ENCODE results near the gene UBE2F. TPM values are rescaled to one million over a fixed set of nuclear protein-coding genes. Genes with fewer than 3 reads are reported as not detected.

The UBE2F gene
- total RNA-seq, 1 experiment from 2014 or later, result 51.2 TPM

- intact Hi-C loops (cut with micrococcal nuclease; ENCODE audit: unreplicated experiment), result no loop called here
- peaks cover 42% of the 10 kb centered on the region for H3K36me3 ChIP-seq (ENCODE audit: insufficient read depth, low read length, poor library complexity, severe bottlenecking)
- DNase-seq (ENCODE audit: low spot score), result no peak
- no peaks in the 10 kb centered on the region for H3K27me3 ChIP-seq (replicated peaks; ENCODE audit: insufficient read depth, low read depth, low read length, poor library complexity)
- TF ChIP-seq CTCF (conservative IDR thresholded peaks at IDR 0.05; ENCODE audit: low read depth, low read length) (no peak), EZH2 (IDR thresholded peaks at IDR 0.05; ENCODE audit: borderline replicate concordance, low read depth, low read length, poor library complexity, severe bottlenecking) (no peak)
- no peak overlapping the region for H3K27ac ChIP-seq (ENCODE audit: low read depth, low read length, poor library complexity, severe bottlenecking)
- no peak overlapping the region for H3K4me3 ChIP-seq (ENCODE audit: low read depth, low read length, poor library complexity, severe bottlenecking)
- no TSS peak for BruUV-seq (replicated peaks)
- no peaks in the 10 kb centered on the region for H3K9me3 ChIP-seq (ENCODE audit: low read depth, low read length, poor library complexity, severe bottlenecking)
- no peaks in the 10 kb centered on the region for H3K4me1 ChIP-seq (ENCODE audit: insufficient read depth, low read length, poor library complexity, severe bottlenecking)
- CTCF ChIA-PET, result no interaction called here
- POLR2A ChIA-PET (ENCODE audit: low non-redundant PET), result no interaction called here
These were observed 117.9 kb downstream of the UBE2F start for GRCh38 chr2:238084761-238085160.

- TF ChIP-seq CTCF (conservative IDR thresholded peaks at IDR 0.05; ENCODE audit: low read depth, low read length) (no peak), EZH2 (IDR thresholded peaks at IDR 0.05; ENCODE audit: borderline replicate concordance, low read depth, low read length, poor library complexity, severe bottlenecking) (no peak)
- Histone ChIP-seq H3K27ac (ENCODE audit: low read depth, low read length, poor library complexity, severe bottlenecking) (no peak overlapping the region), H3K4me1 (ENCODE audit: insufficient read depth, low read length, poor library complexity, severe bottlenecking) (no peaks in the 10 kb centered on the region), H3K9me3 (ENCODE audit: low read depth, low read length, poor library complexity, severe bottlenecking) (no peaks in the 10 kb centered on the region), H3K36me3 (ENCODE audit: insufficient read depth, low read length, poor library complexity, severe bottlenecking) (peaks cover 33% of the 10 kb centered on the region), H3K27me3 (replicated peaks; ENCODE audit: insufficient read depth, low read depth, low read length, poor library complexity) (no peaks in the 10 kb centered on the region), H3K4me3 (ENCODE audit: low read depth, low read length, poor library complexity, severe bottlenecking) (no peak overlapping the region)
- ChIA-PET POLR2A (ENCODE audit: low non-redundant PET) (no interaction called here), CTCF (no interaction called here)
- no peak for DNase-seq (ENCODE audit: low spot score)
- no TSS peak for BruUV-seq (replicated peaks)
- intact Hi-C loops (cut with micrococcal nuclease; ENCODE audit: unreplicated experiment), result no loop called here
These were observed 119.1 kb downstream of the UBE2F start for GRCh38 chr2:238085899-238086298.

- no peak for TF ChIP-seq CTCF (conservative IDR thresholded peaks at IDR 0.05; ENCODE audit: low read depth, low read length)
- no peak for TF ChIP-seq EZH2 (IDR thresholded peaks at IDR 0.05; ENCODE audit: borderline replicate concordance, low read depth, low read length, poor library complexity, severe bottlenecking)
- Histone ChIP-seq H3K4me3 (ENCODE audit: low read depth, low read length, poor library complexity, severe bottlenecking) (no peak overlapping the region), H3K4me1 (ENCODE audit: insufficient read depth, low read length, poor library complexity, severe bottlenecking) (no peaks in the 10 kb centered on the region), H3K27ac (ENCODE audit: low read depth, low read length, poor library complexity, severe bottlenecking) (no peak overlapping the region), H3K9me3 (ENCODE audit: low read depth, low read length, poor library complexity, severe bottlenecking) (no peaks in the 10 kb centered on the region), H3K36me3 (ENCODE audit: insufficient read depth, low read length, poor library complexity, severe bottlenecking) (peaks cover 22% of the 10 kb centered on the region), H3K27me3 (replicated peaks; ENCODE audit: insufficient read depth, low read depth, low read length, poor library complexity) (no peaks in the 10 kb centered on the region)
- no peak for DNase-seq (ENCODE audit: low spot score)
- CTCF ChIA-PET, result no interaction called here
- POLR2A ChIA-PET (ENCODE audit: low non-redundant PET), result no interaction called here
- intact Hi-C loops (cut with micrococcal nuclease; ENCODE audit: unreplicated experiment), result no loop called here
- BruUV-seq (replicated peaks), result no TSS peak
These were observed 120.4 kb downstream of the UBE2F start for GRCh38 chr2:238087211-238087610.

Data from A673 (cell line).